DMS 273 (cell line): Measurements from ENCODE around the gene TMEM38B.
"Not testable (repeated sequence)": the region's sequence is repeated elsewhere in the genome, so short reads cannot be mapped to it uniquely, and the experiment has no call there.

Experiments used
- DNase-seq: peaks from one replicate; lab custom pipeline; 2025; ENCODE audit not compliant: unreplicated experiment; lab: John Stamatoyannopoulos, UW

TMEM38B gene

DNA sequence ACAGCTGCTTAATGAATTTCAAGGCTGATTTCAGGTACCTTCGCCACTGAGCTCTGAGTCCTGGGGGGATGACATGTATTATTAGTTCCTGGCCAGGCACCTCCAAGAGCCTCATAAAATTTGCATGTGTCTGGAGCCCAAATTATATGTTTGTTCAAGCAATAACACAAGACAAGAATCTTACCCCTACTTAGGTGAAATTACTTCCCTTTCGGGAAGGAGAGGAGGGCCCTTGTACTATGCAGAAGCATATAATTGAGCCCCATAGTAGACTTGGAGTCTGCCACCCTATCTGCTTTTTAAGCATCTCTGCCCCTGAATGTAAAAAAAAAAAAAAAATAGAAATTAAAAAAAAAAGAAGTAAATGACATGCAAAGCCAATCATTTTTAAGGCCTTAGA lies 13.0 kb upstream of the TMEM38B start:
- no peak for DNase-seq

DNA sequence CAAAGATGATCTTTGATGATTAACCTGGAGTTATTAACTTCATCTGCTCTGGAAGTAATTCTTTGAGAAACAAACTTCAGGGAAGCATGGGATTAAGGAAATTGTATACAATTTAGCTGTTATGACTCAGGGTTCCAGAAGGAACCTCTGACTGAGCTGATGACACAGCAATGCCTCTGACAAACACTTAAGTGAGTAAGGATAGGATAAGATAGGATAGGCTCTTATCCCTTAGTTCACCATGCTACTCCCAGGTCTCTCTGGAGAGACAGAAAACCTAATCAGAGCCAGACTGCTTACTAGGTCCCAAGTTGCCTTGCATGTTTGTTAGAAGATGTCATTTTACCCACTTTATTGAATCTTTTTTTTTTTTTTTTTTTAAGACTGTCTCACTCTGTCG lies 12.6 kb upstream of the TMEM38B start:
- no peak for DNase-seq

DNA sequence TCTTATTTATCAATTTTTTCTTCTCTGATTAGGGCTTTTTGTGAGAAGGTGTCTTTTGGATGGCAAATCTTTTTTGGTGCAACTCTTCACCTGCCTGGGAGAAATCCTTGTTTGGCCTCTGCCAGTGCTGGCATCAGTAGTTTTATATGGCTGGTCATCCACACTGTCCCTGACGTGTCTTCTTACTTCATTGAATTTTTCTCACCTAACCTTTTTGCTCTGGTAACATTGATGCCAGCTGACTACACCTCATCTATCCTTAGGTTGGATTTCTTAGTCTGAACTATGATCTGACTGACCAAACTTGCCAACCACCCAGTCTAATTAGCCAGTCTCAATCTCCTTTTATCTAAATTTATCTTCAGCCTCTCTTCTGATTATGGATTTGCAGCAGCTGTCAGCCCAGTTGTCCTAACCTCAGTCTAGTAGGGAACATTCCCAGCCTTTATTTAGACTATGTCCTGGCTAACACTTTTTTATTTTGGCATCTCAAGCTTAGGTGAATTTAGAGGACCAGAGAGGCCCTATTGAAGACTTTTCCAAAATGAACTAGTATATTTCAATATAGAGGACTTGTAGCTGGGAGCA lies 10.6 kb upstream of the TMEM38B start:
- no peak for DNase-seq

DNA sequence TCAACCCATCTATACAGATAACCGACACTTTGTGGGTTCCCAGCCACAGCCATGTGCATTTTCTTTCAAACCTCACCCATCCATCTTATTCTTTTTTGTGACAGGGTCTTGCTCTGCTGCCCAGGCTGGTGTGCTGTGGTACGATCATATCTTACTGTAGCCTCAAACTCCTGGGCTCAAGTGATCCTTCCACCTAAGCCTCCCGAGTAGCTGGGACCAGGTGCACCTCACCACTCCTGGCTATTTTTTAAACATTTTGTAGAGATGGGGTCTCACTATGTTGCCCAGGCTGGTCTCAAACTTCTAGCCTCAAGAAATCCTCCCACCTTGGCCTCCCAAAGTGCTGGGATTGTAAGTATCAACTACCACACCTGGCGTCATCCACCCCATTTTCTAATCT lies 7.4 kb upstream of the TMEM38B start:
- no peak for DNase-seq

DNA sequence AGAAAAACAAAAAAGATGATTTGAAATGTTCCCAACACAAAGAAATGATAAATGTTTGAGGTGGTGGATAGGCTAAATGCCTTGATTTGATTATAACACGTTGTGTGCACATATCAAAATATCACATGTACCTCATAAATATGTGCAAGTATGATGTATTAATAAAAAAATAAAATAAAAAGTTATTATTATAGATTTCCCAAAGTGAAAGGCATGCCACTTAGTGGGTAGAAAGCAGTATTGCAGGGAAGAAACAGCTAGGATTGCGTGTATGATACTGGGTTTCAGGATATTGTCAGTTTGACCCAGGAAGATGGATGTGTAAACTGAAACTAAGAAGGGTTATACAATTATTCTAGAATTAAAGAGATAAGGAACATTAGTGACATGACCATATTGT lies 3.6 kb upstream of the TMEM38B start:
- peak; percentile 9 for DNase-seq

DNA sequence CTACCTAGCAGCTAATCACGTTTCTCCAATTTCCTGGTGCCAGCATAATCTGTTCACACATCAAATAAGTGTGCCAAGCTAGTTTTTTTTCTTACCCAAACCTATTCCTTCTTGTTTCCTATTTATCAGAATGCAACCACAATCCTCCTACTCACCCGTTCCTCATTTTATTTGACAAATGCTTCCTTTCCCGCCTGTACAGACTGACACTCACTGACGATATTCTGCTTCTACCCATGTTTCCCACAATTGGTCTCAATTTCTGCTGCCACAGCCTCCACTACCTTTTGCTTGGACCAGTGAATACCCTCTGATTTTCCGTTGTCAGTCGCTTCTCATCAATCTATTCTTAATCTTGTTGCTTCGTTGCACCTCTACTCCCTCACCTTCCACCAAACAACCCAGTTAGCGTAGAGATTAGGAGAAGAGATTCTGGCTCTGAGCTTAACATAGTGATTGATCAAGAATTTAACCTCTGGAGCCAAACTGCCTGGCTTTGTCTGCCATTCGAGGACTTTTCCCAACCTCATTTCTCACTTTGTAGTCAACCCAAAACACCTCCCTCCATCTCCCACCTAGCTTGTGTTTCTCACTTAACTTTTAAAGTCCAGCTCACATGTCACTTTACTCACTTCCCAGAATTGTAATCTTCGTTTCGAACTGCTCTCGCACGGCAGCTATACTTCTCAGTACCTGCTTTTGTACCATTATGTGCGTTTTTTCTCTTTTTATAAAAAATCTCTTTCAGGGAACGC lies 729 bp upstream of the TMEM38B start:
- peak; percentile 46 for DNase-seq

DNA sequence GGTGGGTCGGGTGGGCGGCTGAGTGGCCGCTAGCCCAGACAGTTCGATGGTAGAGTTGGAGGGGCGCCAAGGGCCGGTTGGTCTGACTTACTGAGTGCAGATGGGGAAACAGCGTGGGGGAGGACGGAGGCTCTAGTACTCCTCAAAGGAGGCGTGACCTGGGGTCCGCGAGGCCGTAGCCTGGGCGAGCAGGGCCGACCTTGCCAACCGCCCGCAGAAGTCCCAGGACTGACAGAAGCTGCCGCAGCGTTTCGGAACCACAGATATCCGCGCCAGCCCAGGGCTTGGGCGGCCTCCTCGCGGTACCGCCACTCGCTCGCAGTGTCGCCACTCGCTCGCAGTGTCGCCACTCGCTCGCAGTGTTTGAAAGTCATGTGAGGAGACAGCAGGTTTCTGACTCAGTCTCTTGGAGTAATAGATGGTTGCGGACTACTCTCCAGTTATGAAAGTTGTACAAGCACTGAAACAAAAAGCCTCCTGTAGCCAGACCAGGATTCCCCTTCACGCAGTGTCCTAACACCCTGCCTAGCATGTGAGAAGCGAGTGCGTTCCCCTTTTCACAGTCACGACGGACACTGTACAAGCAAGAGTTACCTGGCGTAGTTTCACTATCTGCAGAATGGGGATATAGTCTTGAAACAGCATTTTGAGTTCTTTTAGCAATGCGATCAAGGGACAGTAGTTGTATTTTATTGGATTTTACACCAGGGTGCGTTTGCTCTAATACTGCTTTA lies 674 bp downstream of the TMEM38B start:
- peak; percentile 75 for DNase-seq

DNA sequence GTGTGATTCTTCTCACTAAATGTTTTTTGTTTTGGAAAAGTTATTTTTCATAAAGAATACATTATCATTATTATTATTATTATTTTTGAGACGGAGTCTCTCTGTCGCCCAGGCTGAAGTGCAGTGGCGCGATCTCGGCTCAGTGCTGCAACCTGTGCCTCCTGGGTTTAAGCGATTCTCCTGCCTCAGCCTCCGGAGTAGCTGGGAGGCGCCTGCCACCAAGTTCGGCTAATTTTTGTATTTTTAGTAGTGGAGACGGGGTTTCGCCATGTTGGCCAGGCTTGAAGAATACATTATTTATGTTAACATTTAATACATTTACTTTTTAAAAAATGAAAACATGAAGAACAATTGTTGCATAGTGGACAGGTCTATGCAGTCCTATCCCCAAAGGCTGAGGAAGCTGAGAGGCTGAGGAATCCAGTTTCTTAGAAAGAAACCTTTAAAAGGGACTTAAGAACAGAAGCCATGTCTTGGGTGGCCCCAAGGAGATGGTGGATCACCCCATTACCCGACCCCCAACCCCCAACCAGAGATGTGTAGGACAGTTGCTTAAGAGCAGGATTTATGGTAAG lies 2.0 kb downstream of the TMEM38B start:
- no peak for DNase-seq

DNA sequence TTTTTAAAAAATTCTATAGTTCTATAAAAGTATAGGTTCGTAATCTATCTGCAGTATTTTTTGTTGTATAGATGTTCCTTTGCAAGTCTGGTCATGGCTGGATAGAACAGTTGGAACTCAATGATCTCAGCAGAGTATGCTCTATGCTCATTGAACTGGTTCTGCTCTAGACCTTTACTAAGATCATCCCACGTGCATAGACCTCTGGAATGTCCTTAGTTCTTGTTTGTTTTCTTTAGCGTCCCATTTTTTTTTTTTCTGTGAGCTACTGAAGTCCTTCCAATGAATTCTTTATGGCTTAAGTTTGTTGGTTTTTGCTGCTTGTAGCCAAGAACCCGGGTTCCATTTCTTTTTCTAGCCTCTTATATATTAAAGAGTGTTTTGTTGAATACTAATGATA lies 3.5 kb downstream of the TMEM38B start:
- DNase-seq: peak; percentile 6

DNA sequence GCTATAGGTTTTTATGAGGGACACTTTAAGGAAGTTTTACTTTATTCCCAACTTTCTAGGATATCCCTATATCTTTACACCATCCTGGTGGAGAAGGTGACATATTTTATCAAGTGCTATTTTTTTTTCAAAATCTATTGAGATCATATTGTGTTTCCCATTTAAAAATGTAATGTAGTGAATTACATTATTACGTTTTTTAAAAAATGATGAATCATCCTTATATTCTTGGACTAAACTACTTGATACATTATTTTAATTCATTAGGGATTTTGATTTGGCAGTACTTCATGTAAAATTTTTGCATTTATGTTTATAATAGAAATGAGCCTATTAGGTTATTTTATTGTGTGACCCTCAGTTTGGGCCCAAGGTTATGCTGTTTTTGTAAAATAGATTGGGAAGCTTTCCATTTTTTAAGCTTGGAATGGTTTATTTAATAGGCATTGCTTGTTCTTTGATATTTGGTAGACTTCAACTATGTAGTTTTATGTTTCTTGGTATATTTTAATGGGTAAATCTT lies 4.1 kb downstream of the TMEM38B start:
- DNase-seq: no peak

DNA sequence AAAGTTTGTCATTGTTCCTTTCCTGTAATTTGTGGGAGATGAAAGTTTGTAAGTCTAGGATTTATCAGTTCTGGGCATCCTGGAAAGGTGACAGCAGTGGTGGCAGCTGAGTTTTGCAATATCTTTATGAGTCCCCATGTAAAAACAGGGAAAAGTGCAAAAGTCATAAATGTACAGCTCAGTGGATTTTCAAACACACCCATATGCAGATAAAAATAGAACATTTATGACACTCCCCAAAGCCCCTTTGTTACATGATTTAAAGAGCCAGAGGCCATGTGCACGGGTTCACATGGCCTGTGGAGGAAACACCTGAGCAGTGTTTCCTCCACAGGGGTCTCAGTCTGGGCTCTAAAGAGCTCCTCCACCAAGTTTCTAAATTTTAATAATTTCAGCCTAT lies 6.3 kb downstream of the TMEM38B start:
- DNase-seq: no peak

DNA sequence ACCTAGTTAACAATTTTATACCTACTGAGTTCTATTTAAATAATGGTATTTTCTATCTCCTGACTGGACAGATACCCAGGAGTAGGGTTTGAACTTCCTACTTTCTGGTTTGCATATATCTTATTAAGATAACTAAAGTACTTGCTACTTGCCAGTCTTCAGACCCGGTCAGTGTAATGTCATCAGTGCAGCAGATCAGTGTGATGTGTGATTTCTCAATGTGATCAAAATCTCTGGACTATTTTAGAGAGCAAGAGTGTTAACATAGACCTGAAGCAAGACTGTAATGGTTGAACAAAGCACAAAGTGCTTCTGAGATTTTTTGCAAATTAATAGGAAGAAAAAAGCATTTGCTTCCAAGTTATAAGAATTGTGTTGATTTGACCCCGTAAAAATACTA lies 6.8 kb downstream of the TMEM38B start:
- no peak for DNase-seq

DNA sequence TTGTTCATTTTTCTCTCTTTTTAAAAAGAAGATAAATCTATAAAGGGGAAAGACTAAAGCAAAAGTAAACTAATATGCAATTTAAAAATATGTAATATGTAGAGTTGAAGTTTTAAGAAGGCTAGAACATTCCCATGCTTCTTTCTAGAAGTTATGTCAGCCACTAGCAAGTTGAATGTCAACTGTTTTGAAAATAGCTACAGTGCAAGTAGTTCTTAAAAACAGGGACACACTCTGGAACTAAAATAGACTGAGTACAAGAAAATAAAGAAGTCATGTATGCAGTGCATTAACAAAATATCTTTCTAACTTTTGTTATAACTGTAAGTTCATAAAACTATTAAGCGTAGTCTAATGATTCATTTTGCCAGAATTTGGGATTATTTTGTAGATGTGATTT lies 7.9 kb downstream of the TMEM38B start:
- no peak for DNase-seq

DNA sequence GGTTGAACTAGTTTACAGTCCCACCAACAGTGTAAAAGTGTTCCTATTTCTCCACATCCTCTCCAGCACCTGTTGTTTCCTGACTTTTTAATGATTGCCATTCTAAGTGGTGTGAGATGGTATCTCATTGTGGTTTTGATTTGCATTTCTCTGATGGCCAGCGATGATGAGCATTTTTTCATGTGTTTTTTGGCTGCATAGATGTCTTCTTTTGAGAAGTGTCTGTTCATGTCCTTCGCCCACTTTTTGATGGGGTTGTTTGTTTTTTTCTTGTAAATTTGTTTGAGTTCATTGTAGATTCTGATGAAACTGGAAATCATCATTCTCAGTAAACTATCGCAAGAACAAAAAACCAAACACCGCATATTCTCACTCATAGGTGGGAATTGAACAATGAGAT lies 9.3 kb downstream of the TMEM38B start:
- DNase-seq: not testable (repeated sequence)

DNA sequence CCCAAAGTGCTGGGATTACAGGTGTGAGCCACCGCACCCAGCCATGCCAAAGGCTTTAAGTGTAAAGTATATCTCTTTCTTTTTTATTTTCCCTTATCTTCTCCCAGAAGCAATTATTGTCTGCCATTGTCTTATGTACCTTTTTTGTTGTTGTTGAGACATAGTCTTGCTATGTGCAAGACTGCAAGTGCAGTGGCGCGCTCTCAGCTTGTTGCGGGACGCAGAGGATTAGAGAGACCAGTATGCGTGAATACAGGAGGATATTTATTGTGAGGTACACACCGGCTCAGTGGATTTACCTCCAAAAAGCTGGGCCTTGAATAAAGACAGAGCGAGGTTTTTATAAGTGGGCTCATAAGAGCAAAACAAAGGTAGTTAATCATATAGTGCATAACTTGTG lies 11.8 kb downstream of the TMEM38B start:
- no peak for DNase-seq

DNA sequence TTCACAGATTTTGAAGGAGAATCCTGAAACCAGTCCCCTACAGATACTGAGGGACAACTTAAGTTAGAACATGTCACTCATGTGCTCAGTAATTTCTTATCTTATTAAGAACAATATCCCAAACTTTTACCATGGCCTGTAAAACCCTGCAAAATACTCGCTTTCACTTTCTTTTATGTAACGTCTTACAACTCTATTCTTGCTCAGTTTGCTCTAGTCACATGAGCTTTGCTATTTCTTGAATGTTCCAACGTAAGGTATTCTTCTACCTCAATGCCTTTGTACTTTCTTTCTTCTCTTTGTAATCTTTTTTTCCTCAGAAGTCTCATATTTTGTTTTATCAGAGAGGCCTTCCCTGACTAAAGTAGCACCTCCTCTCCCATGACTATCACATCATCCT lies 14.1 kb downstream of the TMEM38B start:
- DNase-seq: no peak

DNA sequence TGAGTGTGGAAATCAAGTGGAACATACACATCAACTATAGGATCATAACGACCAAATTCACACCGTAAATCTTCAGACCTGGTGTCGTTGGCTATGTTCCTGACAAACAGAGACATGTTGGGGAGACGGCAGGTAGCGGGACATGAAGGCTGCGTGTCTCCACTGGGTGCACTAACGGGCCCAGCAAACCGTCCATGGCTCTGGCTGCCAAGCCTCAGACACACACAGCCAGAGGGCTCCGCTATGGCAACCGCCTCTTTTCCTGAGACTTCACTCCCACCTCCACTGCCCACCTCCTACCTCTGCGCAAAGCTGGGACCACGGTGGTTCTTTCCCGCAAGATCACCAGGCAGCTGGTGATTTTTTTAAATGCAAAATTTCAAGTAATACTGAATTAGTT lies 16.3 kb downstream of the TMEM38B start:
- no peak for DNase-seq

DNA sequence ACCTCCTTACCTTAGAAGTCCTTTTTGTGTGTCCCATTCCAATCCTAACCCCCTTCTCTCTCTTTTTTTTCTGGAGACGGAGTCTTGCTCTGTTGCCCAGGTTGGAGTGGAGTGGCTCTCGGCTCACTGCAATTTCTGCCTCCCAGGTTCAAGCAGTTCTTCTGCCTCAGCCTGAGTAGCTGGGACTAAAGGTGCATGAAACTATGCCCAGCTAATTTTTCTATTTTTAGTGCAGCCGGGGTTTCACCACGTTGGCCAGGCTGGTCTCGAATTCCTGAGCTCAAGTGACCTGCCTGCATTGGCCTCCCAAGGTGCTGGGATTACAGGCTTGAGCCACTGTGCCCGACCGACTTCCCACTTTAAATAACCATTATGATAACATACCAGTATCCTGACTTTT lies 17.5 kb downstream of the TMEM38B start:
- DNase-seq: no peak

DNA sequence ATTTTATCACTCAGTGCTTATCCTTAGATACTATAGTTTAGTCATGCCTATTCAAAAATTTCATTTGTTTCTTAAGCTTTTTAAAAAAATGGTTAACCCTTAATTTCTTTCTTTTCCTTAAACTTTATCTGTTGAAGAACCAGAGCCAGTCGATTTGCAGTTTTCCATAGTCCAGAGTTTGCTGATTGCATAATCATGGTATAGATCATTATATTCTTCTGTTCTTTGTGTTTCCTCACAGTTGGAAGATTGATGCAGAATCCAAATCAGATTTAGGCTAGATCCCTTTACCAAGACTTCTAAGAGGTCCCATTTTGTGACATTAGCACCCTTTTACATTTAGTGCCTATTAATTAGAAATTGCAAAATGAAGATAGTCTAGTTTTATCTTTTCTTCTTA lies 18.0 kb downstream of the TMEM38B start:
- no peak for DNase-seq

DNA sequence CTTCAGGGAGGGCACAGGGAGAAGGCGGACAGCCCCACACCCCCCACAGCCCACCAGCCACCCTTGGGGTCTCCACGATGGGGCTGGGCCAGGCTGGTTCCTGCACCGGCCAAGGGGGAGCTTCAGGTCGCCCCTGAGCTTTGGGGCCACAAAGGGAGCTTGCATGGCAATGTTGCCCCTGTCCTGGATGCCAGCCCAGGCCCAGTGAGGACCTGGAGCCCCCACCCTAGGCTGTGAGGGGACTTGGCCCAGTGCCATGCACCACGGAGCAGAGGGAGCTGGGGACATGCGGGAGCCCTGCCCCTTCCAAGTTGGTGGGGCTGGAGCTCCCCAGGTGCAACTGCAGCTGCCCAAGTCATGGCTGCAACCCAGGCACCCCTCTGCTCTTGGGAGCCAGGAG lies 18.4 kb downstream of the TMEM38B start:
- no peak for DNase-seq

DNA sequence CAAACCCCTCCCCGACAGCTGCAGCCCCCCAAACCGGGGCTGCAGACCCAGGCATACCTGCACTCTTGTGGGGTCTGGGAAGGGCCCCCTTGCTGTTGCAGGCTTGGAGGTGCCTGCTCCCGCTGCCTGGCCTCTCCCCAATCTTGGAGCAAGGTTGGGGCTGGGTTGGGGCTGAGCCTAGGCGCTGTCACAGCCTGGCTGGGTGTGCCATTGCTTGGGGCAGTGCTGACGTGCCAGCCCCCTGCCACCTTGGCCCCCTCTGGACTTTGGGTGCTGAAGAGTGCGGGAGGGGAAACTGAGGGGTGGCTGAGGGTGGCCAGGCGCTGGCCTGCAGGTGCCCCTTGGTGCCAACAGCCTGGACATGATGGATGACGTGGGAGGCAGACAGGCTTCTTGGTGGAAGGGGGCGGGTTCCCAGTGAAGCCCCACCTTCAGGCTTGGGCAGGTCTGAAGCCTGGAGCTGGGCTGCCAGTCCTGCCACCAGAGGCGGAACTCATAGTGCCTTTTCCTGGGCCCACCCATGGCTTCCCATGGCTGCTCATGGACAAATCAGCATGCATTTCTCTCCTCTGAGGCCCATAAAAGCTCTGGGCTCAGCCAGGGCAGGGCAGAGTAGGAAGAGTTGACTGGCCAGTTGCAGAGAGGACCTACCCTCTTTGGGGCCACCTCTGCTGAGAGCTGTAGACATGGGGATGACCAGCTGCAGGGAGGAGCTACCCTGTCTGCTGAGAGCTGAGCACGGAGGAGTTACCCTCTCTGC lies 19.1 kb downstream of the TMEM38B start:
- no peak for DNase-seq
